ENCODE measurements around the gene IGSF23.

- no peak for TF ChIP-seq CTCF (IDR thresholded peaks at IDR 0.05)
- no peak for TF ChIP-seq POLR2AphosphoS5 (IDR thresholded peaks at IDR 0.05)
- no peak for TF ChIP-seq POLR2A (IDR thresholded peaks at IDR 0.05)
- no peak for TF ChIP-seq EP300 (IDR thresholded peaks at IDR 0.05)
Observed at GRCh38 chr19:44637390-44637764, 24.0 kb downstream of the IGSF23 start.

Measured in upper lobe of left lung (tissue), 4 donors.